GM10248 (cell line): ENCODE results near the gene FBXW5.
A peak's percentile ranks its signal among the peaks of the same experiment; 100 is the strongest.

Experiments used
- CTCF ChIA-PET: fragments of 300-600 bp; sonication (Branson Sonifier 250); formaldehyde crosslinking; extraction: SDS; loops from one replicate; lab custom pipeline; 2021; ENCODE audit warnings: antibody characterized with exemption; lab: Yijun Ruan, JAX
- POLR2A ChIA-PET: fragments of 350-650 bp; sonication (Branson Sonifier 250); formaldehyde crosslinking; extraction: SDS; loops from one replicate; lab custom pipeline; 2020; ENCODE audit warnings: antibody characterized with exemption; lab: Yijun Ruan, JAX
- DNase-seq: peaks from one replicate; pipeline ENCODE4 v3.0.0; 2012; ENCODE audit errors: extremely low spot score
- CTCF ChIP-seq: IDR thresholded peaks from 2 replicates; pipeline ENCODE4 v1.5.1; 2012; ENCODE audit warnings: mild to moderate bottlenecking, low read depth; ENCODE audit errors: extremely low read depth, missing control alignments, control extremely low read depth

FBXW5 gene

GRCh38 chr9:136977649-136978072, 33.1 kb upstream of the FBXW5 start:
- CTCF ChIA-PET = interaction anchor here (1.0 to 3.6 kb wide), 3 partner anchors 30 to 57 kb away, joined by 3 to 20 read pairs (median 5); no protein-coding TSS in a partner anchor

GRCh38 chr9:136977223-136977622, 32.7 kb upstream of the FBXW5 start, which contains the start of gene PTGDS:
TSS of gene PTGDS (plus strand) at chr9:136977504. CDS start at chr9:136977579, 75 bp downstream.
- CTCF ChIA-PET = interaction anchor here (1.0 to 3.6 kb wide), 3 partner anchors 30 to 58 kb away, joined by 3 to 20 read pairs (median 11); no protein-coding TSS in a partner anchor

More at GRCh38 chr9:136977649-136978072, 33.1 kb upstream of the FBXW5 start:
- TF ChIP-seq CTCF = no peak
- POLR2A ChIA-PET = interaction anchor here (0.6 kb wide), 1 partner anchor 76 kb away, joined by 3 read pairs; no protein-coding TSS in a partner anchor
- DNase-seq = no peak

GRCh38 chr9:136975644-136976043, 31.1 kb upstream of the FBXW5 start:
- ChIA-PET CTCF (interaction anchor here (0.9 to 3.6 kb wide), 7 partner anchors 16 to 59 kb away, joined by 3 to 20 read pairs (median 4); partner anchors contain the start of gene CLIC3), POLR2A (no interaction called here)
- DNase-seq = no peak
- TF ChIP-seq CTCF = peak; percentile 37

More at GRCh38 chr9:136977223-136977622, 32.7 kb upstream of the FBXW5 start, which contains the start of gene PTGDS:
- no peak for DNase-seq
- no peak for TF ChIP-seq CTCF
- POLR2A ChIA-PET = no interaction called here

GRCh38 chr9:136974817-136975535, 30.4 kb upstream of the FBXW5 start:
- TF ChIP-seq CTCF = no peak
- DNase-seq = no peak
- CTCF ChIA-PET = interaction anchor here (0.7 to 3.6 kb wide), 10 partner anchors 15 to 92 kb away, joined by 3 to 20 read pairs (median 4); partner anchors contain the start of genes C8G and CLIC3
- POLR2A ChIA-PET = interaction anchor here (0.6 kb wide), 1 partner anchor 248 kb away, joined by 3 read pairs; no protein-coding TSS in a partner anchor

- ChIA-PET CTCF (interaction anchor here (0.7 to 3.6 kb wide), 7 partner anchors 19 to 94 kb away, joined by 3 to 20 read pairs (median 3); partner anchors contain the start of genes C8G and CLIC3), POLR2A (interaction anchor here (0.6 kb wide), 1 partner anchor 247 kb away, joined by 3 read pairs; no protein-coding TSS in a partner anchor)
These were observed 29.4 kb upstream of the FBXW5 start for GRCh38 chr9:136973618-136974617.

More at GRCh38 chr9:136973618-136974617, 29.4 kb upstream of the FBXW5 start:
- no peak for DNase-seq
- TF ChIP-seq CTCF = no peak
